GM12892 (cell line): ENCODE measurements around the gene MMP17.
A peak's percentile ranks its signal among the peaks of the same experiment; 100 is the strongest.
"Not testable (repeated sequence)": the region's sequence is repeated elsewhere in the genome, so short reads cannot be mapped to it uniquely, and the experiment has no call there.

ENCODE experiments used
- DNase-seq: peaks from one replicate; pipeline ENCODE4 v3.0.0; 2011; ENCODE audit not compliant: insufficient read length
- FAIRE-seq: peaks from 2 replicates; lab custom pipeline; 2011; peaks lifted over from hg19 to GRCh38; lab: Jason Lieb, UNC
- POLR2A ChIP-seq: IDR thresholded peaks from 2 replicates; pipeline ENCODE4 v1.6.1; 2011; ENCODE audit warnings: low read depth, low read length, control low read depth
- POLR2AphosphoS5 ChIP-seq: IDR thresholded peaks from 2 replicates; pipeline ENCODE4 v1.6.1; 2011; ENCODE audit warnings: low read depth, low read length, control low read depth
- TAF1 ChIP-seq: IDR thresholded peaks from 2 replicates; pipeline ENCODE4 v1.6.1; 2011; ENCODE audit warnings: low read depth, mild to moderate bottlenecking, control low read depth, low read length, borderline replicate concordance

Gene MMP17

DNA sequence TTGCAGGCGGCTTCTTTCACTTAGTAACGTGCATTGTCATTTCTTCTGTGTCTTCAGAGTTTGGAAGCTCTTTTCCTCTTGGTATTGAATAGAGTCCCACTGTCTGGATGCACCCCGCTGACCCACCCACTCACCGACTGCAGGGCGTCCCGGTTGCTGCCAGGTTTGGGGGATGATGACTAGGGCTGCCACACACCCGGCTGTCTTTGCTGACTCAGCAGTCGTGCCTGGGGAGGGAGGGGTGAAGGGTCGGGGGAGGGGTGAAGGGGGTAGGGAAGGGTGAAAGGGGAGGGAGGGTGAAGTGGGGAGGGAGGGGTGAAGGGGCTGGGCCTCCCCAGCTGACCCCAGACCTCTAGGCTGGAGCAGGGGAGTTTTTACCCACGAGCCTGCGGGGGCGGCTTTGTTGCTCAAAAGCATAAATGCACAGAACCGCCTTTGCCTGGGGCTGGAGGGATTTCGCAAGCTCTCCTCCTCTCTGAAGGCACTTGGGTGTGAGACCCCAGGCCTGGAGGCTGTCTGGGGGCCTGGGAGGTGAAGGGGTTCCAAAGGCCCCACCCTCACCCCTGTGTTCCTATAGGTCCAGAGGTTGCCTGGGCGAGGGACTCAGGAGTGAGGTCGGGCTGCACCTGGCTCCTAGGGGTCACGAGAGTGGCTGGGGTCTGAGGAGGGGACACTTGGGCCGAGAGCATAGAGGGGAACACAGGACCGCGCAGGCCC, 35.0 kb downstream of the MMP17 start:
- FAIRE-seq = no peak
- DNase-seq = peak; percentile 21
- TF ChIP-seq TAF1 (no peak), POLR2AphosphoS5 (no peak), POLR2A (no peak)

DNA sequence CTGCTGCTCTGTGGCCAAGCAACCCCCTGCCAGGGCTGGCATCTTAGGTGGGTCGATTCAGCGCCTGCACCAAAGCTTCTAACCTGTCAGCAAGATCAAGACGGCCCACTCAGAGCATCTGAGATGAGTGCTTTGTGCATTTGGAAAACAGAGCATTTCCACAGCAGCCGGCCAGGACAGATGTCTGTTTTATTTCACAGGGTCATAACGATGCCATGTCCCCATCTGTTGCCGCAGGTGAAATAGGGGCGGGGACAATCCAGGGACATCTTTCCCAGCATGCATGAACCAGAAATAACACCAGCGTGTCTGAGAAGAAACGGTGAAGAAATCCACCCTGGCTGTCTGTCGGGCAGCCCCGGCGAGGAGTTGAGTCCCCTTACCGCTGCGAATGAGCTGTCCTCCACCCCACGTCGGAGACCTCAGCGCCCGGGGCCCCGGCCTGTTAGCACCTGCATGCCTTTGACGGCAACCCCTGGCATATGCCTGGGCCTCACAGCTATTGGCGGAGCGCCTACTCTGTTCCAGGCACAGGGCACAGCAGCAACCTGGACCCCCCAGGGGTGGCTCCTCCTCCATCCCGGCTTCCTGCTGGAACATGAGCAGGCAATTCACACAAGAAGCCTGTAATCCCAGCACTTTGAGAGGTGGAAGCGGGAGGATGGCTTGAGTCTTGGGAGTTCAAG, 35.7 kb downstream of the MMP17 start:
- DNase-seq = peak; percentile 18
- TF ChIP-seq POLR2AphosphoS5 = no peak
- TF ChIP-seq POLR2A = no peak
- no peak for TF ChIP-seq TAF1
- FAIRE-seq = no peak

DNA sequence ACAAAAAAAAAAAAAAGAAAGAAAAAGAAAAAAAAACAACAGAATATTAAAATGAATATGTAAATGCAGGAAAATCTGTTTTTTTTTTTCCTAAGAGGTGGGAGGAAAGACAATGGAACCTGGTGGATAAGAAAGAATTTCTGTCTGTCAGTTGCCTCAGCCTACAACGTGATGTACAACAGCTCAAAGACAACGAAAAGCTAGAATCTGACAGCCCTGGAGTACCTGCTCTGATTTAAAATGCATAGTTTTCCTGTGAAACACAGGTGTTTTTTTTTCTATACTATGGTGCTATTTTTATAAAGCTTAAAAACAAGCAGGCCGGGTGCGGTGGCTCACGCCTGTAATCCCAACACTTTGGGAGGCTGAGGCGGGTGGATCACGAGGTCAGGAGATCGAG, 36.3 kb downstream of the MMP17 start:
- no peak for DNase-seq
- TF ChIP-seq POLR2AphosphoS5 (no peak), POLR2A (no peak), TAF1 (no peak)
- no peak for FAIRE-seq

DNA sequence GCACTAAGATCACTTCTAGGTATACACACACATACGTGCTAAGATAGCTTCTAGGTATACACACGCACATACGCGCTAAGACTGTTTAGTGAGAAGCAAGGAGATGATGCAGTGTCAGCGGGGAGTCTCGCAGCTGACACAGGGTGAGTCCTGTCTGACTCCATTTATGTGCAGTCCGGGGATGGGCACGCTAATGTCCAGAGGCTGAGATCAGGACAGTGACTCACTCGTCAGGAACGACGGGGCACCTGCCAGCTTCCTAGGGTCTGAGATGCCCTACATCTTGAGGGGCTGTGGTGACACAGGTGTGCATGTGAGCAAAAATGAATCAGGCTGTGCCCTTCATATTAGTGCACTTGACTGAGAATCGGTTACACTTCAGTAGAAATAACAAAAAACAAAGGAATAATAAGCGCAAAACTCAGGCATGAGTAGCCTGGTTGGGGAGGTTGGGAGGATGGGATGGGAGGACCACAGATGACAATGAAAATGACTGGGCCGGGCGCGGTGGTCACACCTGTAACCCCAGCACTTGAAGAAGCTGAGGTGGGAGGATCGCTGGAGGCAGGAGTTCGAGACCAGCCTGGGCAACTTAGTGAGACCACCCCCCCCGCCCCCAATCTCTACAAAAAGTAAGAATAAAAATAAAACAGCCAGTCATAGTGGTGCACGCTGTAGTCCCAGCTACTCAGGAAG, 37.1 kb downstream of the MMP17 start:
- no peak for TF ChIP-seq TAF1
- TF ChIP-seq POLR2AphosphoS5 = no peak
- no peak for FAIRE-seq
- DNase-seq = peak; percentile 2

DNA sequence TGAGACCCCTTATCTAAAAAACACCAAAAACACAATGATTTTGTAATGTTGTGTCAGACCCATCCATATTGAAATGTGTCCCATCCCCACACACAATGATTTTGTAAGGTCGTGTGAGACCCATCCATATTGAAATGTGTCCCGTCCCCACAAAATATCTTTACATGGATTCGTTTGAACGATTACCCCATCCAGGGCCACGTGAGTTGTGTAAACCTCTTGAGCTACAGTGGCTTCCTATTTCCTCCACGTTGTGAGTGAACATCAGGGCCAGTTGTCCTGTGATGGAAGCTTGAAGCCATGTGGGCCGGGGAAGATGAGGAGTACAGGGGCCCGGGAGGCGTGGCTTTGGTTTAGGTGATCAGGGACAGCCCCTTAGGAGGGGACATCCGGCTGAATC, 39.3 kb downstream of the MMP17 start:
- TF ChIP-seq POLR2A = no peak
- no peak for TF ChIP-seq POLR2AphosphoS5
- TF ChIP-seq TAF1 = no peak
- DNase-seq (peak; percentile 9), FAIRE-seq (no peak)

DNA sequence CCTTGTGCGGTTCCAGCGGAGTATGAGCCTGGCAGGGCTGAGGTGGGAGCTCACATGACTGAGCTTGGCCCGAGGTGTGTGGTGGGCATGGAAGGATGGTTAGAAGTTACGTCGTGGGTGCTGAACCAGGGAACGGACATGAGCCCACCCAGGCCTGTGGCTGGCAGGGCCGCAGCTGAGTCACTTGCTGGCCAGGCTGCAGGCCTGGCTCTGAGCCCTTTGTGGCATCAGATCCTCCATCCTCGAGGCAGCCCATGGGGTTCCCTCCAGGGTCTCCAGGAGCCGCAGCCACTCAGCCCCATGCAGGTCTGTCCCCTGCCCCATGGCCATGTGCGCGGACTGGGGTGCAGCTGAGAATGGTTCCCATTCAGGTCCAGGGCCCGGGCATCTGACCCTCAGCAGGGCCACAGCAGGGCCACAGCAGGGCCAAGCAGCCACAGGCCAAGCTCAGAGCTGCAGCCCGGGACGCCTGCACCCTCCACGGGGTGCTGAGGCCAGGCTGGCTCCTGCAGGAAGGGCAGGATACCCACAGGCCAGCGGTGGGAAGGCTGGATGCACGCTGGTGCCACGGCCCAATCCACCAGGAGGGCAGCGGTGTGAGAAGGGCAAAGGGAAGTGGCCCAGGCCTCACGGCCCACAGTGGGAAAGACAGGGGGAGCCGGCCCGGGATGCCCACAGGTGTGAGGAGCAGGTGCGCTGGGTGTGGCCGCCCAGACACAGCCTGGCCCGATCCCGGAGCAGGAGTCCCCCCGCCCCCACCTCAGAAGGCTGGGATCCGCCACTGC, 39.9 kb downstream of the MMP17 start:
- peak; percentile 23 for DNase-seq
- no peak for FAIRE-seq
- TF ChIP-seq POLR2A (no peak), POLR2AphosphoS5 (no peak), TAF1 (no peak)

DNA sequence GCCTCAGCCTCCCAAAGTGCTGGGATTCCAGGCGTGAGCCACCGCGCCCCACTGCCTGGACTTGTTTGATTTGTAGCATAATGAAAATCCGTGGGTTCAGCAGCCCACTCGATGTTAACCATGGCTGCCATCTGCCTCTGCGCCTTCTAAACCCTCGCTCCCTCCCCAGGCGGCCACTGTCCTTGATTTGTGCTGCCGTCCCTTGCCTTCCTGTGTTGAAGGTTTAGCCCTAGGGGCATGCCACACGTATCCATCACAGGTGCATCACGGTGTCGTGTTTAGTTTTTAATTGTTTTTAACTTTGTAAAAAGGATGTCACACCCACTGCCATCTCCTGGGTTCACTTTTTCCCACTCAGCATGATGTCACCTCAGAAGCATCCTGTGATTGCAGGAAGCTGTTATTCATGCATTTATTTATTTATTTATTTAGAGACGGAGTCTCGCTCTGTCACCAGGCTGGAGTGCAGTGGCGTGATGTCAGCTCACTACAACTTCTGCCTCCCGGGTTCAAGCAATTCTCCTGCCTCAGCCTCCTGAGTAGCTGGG, 41.8 kb downstream of the MMP17 start:
- FAIRE-seq (no peak), DNase-seq (no peak)
- TF ChIP-seq POLR2A (no peak), TAF1 (no peak), POLR2AphosphoS5 (no peak)

DNA sequence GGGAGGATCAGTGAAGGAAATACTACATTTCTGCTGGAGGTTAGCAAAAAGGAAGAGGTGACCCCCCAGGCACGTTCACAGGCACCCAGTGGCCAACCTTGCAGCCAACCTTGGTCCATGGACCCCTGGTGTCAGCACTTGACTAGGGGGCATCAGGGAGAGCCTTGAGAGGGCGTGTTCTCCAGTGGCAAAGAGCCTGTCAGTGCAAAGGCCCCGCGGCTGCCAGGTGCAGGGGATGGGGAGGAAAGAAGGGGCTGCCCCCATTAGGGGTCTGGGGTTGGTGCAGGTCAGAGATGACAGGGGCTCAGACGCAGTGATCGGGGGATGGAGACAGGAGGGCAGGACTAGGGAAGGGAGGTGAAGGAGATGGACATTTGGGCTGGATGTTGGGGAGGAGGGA, 43.5 kb downstream of the MMP17 start:
- TF ChIP-seq TAF1 = no peak
- TF ChIP-seq POLR2AphosphoS5 = no peak
- TF ChIP-seq POLR2A = no peak
- FAIRE-seq (no peak), DNase-seq (no peak)

DNA sequence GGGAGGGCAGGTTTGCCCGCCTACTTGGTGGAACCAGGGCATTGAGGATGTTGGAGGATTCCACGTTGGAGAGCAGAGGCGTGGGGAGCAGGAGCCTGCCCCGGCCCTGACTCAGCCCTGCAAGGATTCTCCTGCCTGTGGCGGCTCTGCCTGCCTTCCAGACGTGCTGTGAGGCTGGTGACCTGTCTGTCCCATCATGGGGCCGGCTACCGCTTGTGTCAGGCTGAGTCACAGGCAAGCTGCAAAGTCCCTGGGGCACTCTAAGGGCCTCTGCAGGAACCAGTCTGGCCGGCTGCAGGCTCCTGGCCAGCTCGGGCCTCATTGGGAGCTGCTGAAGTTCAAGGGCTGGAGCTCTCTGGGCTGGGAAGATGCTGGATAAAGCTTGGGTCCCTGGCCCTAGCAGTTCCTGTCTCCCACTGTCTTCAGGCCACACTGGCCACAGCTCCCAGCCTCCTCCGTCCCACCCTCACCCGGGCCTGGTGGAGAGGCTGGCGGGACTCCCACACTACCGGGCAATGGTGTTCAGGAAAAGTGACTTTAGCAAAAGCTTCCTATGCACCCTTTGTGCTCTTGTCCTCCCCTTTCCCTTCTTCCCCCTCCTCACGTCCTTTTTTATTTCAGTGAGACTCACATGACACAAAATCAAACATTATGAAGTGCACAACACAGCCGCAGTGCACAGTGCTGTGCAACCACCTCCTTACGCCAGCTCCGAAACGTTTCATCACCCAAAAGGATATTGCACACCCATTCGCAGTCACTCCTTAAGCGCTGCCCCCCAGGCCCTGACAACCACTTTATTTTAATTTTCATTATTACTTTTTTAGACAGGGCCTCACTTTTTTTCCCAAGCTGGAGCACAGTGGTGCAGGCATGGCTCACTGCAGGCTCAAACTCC, 44.2 kb downstream of the MMP17 start:
- no peak for TF ChIP-seq POLR2A
- TF ChIP-seq TAF1 = no peak
- TF ChIP-seq POLR2AphosphoS5 = no peak
- peak; percentile 6 for DNase-seq
- no peak for FAIRE-seq

DNA sequence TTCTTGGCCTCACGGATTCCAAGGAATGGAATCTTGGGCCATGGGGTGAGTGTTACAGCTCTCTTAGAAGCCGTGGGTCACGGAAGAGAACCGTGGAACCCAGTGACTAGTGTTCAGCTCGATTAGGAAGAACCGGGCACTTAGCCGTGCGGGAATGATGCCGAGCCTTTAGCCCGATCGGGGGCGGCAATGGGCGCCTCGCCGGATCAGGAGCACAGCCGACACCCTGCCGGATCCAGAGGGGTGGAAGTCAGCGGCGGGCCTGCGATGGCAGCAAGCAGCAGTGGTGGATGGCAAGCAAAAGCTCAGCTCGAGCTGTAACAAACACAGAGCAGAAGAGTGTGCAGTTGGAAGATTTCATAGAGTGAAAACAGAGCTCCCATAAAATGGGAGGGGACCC, 45.1 kb downstream of the MMP17 start:
- DNase-seq = no peak
- TF ChIP-seq POLR2A = no peak
- no peak for TF ChIP-seq POLR2AphosphoS5
- TF ChIP-seq TAF1 = no peak
- no peak for FAIRE-seq

DNA sequence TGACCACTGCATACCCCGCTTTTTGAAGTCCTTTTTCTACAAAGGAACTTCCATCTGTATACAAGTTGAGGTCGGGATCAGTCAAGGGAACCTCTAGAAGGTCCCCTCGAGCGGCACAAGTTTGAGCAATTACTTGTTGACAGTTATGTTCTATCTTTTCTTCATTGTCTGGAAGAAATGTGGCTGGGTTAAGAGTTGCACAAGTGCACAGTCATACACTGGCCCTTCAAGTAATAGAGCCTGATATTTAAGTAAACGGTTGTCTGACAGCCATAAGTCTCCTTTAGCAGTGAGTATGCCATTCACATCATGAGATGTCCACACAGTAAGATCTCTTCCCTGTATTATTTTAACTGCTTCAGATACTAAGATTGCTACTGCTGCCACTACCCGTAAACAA, 46.8 kb downstream of the MMP17 start:
- FAIRE-seq = not testable (repeated sequence)

DNA sequence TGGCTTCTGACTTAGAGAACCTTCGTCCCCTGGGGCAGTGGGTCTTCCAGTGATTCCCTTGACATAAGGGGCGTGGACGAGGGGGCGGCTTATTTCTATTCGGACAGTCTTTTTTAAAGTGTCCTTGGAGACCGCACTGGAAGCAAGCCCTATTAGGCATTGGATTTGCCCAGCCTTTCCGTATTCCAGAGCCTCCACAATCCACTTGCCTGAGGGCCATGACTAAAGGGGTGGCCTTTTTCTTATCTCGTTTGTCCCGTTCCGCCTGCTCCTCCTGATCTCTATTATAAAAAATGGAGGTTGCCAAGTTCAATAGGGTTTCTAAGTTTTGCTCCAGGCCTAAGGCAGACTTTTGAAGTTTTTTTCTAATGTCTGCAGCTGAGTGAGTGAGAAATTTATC, 49.0 kb downstream of the MMP17 start:
- not testable (repeated sequence) for DNase-seq, FAIRE-seq

More for the DNA sequence above, 46.8 kb downstream of the MMP17 start:
- not testable (repeated sequence) for DNase-seq

DNA sequence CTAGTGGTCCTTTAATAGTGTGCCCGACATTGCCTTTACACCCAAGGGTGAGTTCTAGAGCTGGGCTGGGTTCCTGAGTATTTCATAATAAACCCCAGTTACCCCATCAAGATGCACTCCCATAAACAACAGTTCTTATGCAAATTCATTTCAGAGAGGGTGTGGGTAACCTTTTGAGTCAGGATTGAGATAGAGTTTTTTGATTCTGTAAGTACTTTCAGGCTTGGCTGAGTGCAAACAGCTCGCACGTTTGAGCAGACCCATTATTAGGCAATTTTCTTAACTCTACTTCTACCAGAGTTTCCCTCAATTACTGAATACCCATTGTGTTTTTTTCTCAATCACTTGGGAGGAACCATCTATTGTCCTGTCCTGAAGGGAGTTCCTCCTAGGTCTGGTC, 50.2 kb downstream of the MMP17 start:
- not testable (repeated sequence) for FAIRE-seq, DNase-seq
